ENCODE measurements around the gene RHOD.

The RHOD gene

GRCh38 chr11:67032830-67033551, 23.7 kb upstream of the RHOD start:
- no peak for DNase-seq

GRCh38 chr11:67033661-67034166, 22.9 kb upstream of the RHOD start:
- no peak for DNase-seq

GRCh38 chr11:67034350-67034749, 22.3 kb upstream of the RHOD start:
- DNase-seq = no peak

- no peak for DNase-seq
Measured at GRCh38 chr11:67040147-67040546, 16.5 kb upstream of the RHOD start.

- no peak for DNase-seq
Measured at GRCh38 chr11:67041602-67042001, 15.0 kb upstream of the RHOD start.

- no peak for DNase-seq
Measured at GRCh38 chr11:67043572-67044349, 12.9 kb upstream of the RHOD start.

- no peak for DNase-seq
Measured at GRCh38 chr11:67044496-67044895, 12.2 kb upstream of the RHOD start.

GRCh38 chr11:67045314-67045713, 11.3 kb upstream of the RHOD start:
- DNase-seq = no peak

- no peak for DNase-seq
Measured at GRCh38 chr11:67048515-67049130, 8.0 kb upstream of the RHOD start.

GRCh38 chr11:67050139-67050538, 6.5 kb upstream of the RHOD start:
- DNase-seq = no peak

GRCh38 chr11:67051180-67051893, 5.3 kb upstream of the RHOD start:
- DNase-seq = no peak

GRCh38 chr11:67051945-67052488, 4.6 kb upstream of the RHOD start:
- no peak for DNase-seq

GRCh38 chr11:67052891-67053290, 3.8 kb upstream of the RHOD start:
- DNase-seq = no peak

GRCh38 chr11:67053896-67054329, 2.7 kb upstream of the RHOD start:
- DNase-seq = peak; percentile 70

- no peak for DNase-seq
Measured at GRCh38 chr11:67054346-67054835, 2.3 kb upstream of the RHOD start.

- DNase-seq = peak; percentile 69
Measured at GRCh38 chr11:67054836-67055523, 1.7 kb upstream of the RHOD start.

- no peak for DNase-seq
Measured at GRCh38 chr11:67055812-67056211, 835 bp upstream of the RHOD start.

- no peak for DNase-seq
Measured at GRCh38 chr11:67057205-67057672, 592 bp downstream of the RHOD start.

GRCh38 chr11:67058506-67058905, 1.9 kb downstream of the RHOD start:
- no peak for DNase-seq

GRCh38 chr11:67059671-67060070, 3.0 kb downstream of the RHOD start:
- DNase-seq = no peak

- no peak for DNase-seq
Measured at GRCh38 chr11:67060111-67060522, 3.5 kb downstream of the RHOD start.

Data from activated CD8-positive, alpha-beta memory T cell treated with anti-CD3 and anti-CD28 coated beads, Interleukin-2, amount 50 U/mL, for 48 hours (primary cell).